ENCODE results near the gene COL27A1.

Gene COL27A1

GRCh38 chr9:114220061-114220541 is 64.8 kb downstream of the COL27A1 start:
- H3K9ac ChIP-seq (ENCODE audit: low read depth, low read length) = no peak overlapping the region
- ATAC-seq (ENCODE audit: insufficient read depth, low read depth) (no peak), DNase-seq (no peak)
- no peaks in the 10 kb centered on the region for H3K79me2 ChIP-seq (ENCODE audit: insufficient read depth, low read length)
- no peaks in the 10 kb centered on the region for H3K27me3 ChIP-seq (ENCODE audit: insufficient read depth, low read length, poor library complexity)
- no peaks in the 10 kb centered on the region for H3K36me3 ChIP-seq (ENCODE audit: insufficient read depth, low read length)
- no peaks in the 10 kb centered on the region for H4K20me1 ChIP-seq (ENCODE audit: insufficient read depth, low read length)
- no peak overlapping the region for H2AFZ ChIP-seq (ENCODE audit: low read depth, low read length)
- TF ChIP-seq, protein P1, sequence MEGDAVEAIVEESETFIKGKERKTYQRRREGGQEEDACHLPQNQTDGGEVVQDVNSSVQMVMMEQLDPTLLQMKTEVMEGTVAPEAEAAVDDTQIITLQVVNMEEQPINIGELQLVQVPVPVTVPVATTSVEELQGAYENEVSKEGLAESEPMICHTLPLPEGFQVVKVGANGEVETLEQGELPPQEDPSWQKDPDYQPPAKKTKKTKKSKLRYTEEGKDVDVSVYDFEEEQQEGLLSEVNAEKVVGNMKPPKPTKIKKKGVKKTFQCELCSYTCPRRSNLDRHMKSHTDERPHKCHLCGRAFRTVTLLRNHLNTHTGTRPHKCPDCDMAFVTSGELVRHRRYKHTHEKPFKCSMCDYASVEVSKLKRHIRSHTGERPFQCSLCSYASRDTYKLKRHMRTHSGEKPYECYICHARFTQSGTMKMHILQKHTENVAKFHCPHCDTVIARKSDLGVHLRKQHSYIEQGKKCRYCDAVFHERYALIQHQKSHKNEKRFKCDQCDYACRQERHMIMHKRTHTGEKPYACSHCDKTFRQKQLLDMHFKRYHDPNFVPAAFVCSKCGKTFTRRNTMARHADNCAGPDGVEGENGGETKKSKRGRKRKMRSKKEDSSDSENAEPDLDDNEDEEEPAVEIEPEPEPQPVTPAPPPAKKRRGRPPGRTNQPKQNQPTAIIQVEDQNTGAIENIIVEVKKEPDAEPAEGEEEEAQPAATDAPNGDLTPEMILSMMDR (IDR thresholded peaks at IDR 0.05; ENCODE audit: borderline replicate concordance, extremely low read depth, low read length, poor library complexity, severe bottlenecking) = no peak
- no peak for TF ChIP-seq EZH2 (IDR thresholded peaks at IDR 0.05; ENCODE audit: borderline replicate concordance, low read depth, low read length, severe bottlenecking)
- H3K4me1 ChIP-seq (ENCODE audit: insufficient read depth, low read length) = no peaks in the 10 kb centered on the region
- no peak overlapping the region for H3K27ac ChIP-seq (ENCODE audit: low read length)
- no peak overlapping the region for H3K4me3 ChIP-seq (ENCODE audit: low read depth in 1 of 2, low read length in 2 of 2)
- H3K9me3 ChIP-seq (ENCODE audit: insufficient read depth, low read length, severe bottlenecking) = no peaks in the 10 kb centered on the region
- no peak overlapping the region for H3K4me2 ChIP-seq (ENCODE audit: insufficient read depth, low read length)

GRCh38 chr9:114221706-114222465 is 66.5 kb downstream of the COL27A1 start:
- no peaks in the 10 kb centered on the region for H3K4me1 ChIP-seq (ENCODE audit: insufficient read depth, low read length)
- H3K4me2 ChIP-seq (ENCODE audit: insufficient read depth, low read length) = no peak overlapping the region
- H3K36me3 ChIP-seq (ENCODE audit: insufficient read depth, low read length) = no peaks in the 10 kb centered on the region
- no peak overlapping the region for H3K4me3 ChIP-seq (ENCODE audit: low read depth in 1 of 2, low read length in 2 of 2)
- no peak overlapping the region for H2AFZ ChIP-seq (ENCODE audit: low read depth, low read length)
- TF ChIP-seq, protein P1 (IDR thresholded peaks at IDR 0.05; ENCODE audit: borderline replicate concordance, extremely low read depth, low read length, poor library complexity, severe bottlenecking) = no peak
- no peak for TF ChIP-seq EZH2 (IDR thresholded peaks at IDR 0.05; ENCODE audit: borderline replicate concordance, low read depth, low read length, severe bottlenecking)
- no peak overlapping the region for H3K9ac ChIP-seq (ENCODE audit: low read depth, low read length)
- no peaks in the 10 kb centered on the region for H3K79me2 ChIP-seq (ENCODE audit: insufficient read depth, low read length)
- H4K20me1 ChIP-seq (ENCODE audit: insufficient read depth, low read length) = no peaks in the 10 kb centered on the region
- no peaks in the 10 kb centered on the region for H3K27me3 ChIP-seq (ENCODE audit: insufficient read depth, low read length, poor library complexity)
- DNase-seq = no peak
- no peak overlapping the region for H3K27ac ChIP-seq (ENCODE audit: low read length)
- ATAC-seq (ENCODE audit: insufficient read depth, low read depth) = no peak
- H3K9me3 ChIP-seq (ENCODE audit: insufficient read depth, low read length, severe bottlenecking) = no peaks in the 10 kb centered on the region

DNA sequence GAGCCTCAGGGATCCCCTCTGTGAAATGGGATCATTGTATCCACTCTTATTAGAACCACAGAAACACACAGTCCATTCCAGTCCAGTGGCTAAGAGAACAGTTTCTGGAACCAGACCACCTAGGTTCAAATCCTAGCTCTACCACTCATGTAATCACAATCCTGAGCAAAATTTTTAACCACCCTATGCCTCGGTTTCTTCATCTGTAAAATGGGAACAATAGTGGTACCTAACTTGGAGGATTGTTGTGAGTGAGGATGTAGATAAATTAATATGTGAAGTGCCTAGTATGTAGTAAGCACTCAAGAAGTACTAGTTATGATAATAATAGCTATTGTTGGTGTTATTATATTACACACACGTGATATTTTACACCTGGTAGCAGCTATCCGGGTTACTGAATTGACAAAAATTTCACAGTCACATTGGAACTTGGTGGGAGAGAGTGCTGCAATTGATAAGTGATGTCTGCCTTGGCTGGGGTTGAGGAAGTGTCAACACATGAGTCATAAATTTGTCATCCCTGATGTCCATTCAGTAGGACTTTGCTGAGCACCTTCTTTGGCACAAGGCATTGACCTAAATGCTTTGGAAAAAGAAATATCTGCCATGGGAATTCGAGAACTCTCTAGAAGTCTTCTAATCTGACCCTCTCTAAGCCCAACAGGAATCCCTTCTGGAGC is 68.4 kb downstream of the COL27A1 start:
- no peak overlapping the region for H3K4me2 ChIP-seq (ENCODE audit: insufficient read depth, low read length)
- no peak overlapping the region for H3K9ac ChIP-seq (ENCODE audit: low read depth, low read length)
- no peak overlapping the region for H3K27ac ChIP-seq (ENCODE audit: low read length)
- H2AFZ ChIP-seq (ENCODE audit: low read depth, low read length) = no peak overlapping the region
- H3K4me1 ChIP-seq (ENCODE audit: insufficient read depth, low read length) = no peaks in the 10 kb centered on the region
- ATAC-seq (ENCODE audit: insufficient read depth, low read depth) (no peak), DNase-seq (no peak)
- no peaks in the 10 kb centered on the region for H3K9me3 ChIP-seq (ENCODE audit: insufficient read depth, low read length, severe bottlenecking)
- no peaks in the 10 kb centered on the region for H4K20me1 ChIP-seq (ENCODE audit: insufficient read depth, low read length)
- TF ChIP-seq, protein P1 (IDR thresholded peaks at IDR 0.05; ENCODE audit: borderline replicate concordance, extremely low read depth, low read length, poor library complexity, severe bottlenecking) = no peak
- TF ChIP-seq EZH2 (IDR thresholded peaks at IDR 0.05; ENCODE audit: borderline replicate concordance, low read depth, low read length, severe bottlenecking) = no peak
- H3K4me3 ChIP-seq (ENCODE audit: low read depth in 1 of 2, low read length in 2 of 2) = no peak overlapping the region
- no peaks in the 10 kb centered on the region for H3K79me2 ChIP-seq (ENCODE audit: insufficient read depth, low read length)
- no peaks in the 10 kb centered on the region for H3K36me3 ChIP-seq (ENCODE audit: insufficient read depth, low read length)
- H3K27me3 ChIP-seq (ENCODE audit: insufficient read depth, low read length, poor library complexity) = no peaks in the 10 kb centered on the region
